A673 (cell line): ENCODE results near the gene MS4A18.

ENCODE experiments used
- EZH2 ChIP-seq: fragments of 200-600 bp; sonication (generic); IDR thresholded peaks from 2 replicates; pipeline ENCODE4 v1.6.1; 2017; ENCODE audit warnings: borderline replicate concordance, low read depth, mild to moderate bottlenecking, mixed read lengths, antibody characterized with exemption, low read length; ENCODE audit not compliant: poor library complexity, severe bottlenecking
- TF ChIP-seq, protein P1 (sequence below): fragments of 300-800, 200-600 bp; sonication (generic); conservative IDR thresholded peaks from 2 replicates; pipeline ENCODE4 v1.5.1; 2017; ENCODE audit warnings: low read depth, mild to moderate bottlenecking, antibody characterized with exemption, low read length, moderate library complexity, mixed read lengths

DNA sequence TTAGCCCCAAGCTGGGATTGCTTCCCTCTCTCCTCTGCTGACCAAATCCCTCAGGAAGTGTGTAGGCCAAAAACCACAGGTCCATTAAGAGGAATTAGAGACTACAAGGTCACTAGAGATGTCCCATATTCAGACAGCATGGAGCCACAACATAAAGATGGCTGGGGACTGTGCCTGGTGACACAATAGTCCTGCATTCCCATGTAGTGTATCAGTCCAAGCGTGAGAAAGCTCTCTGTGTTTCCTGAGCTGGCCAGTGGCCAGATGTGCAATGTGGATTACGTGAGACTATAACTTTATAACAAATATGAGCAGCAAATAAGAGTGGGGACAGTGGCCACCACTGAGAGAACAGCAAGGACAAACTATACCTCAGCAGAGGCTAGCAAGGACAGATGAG lies 53.1 kb downstream of the MS4A18 start:
- no peak for TF ChIP-seq EZH2
- TF ChIP-seq, protein P1, sequence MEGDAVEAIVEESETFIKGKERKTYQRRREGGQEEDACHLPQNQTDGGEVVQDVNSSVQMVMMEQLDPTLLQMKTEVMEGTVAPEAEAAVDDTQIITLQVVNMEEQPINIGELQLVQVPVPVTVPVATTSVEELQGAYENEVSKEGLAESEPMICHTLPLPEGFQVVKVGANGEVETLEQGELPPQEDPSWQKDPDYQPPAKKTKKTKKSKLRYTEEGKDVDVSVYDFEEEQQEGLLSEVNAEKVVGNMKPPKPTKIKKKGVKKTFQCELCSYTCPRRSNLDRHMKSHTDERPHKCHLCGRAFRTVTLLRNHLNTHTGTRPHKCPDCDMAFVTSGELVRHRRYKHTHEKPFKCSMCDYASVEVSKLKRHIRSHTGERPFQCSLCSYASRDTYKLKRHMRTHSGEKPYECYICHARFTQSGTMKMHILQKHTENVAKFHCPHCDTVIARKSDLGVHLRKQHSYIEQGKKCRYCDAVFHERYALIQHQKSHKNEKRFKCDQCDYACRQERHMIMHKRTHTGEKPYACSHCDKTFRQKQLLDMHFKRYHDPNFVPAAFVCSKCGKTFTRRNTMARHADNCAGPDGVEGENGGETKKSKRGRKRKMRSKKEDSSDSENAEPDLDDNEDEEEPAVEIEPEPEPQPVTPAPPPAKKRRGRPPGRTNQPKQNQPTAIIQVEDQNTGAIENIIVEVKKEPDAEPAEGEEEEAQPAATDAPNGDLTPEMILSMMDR = no peak
